H1 (cell line): ENCODE results near the gene MTG1. TPM values are rescaled to one million over a fixed set of nuclear protein-coding genes. Genes with fewer than 3 reads are reported as not detected.

Source experiments
- CEBPB ChIP-seq: IDR thresholded peaks from 2 replicates; pipeline ENCODE4 v1.6.1; 2012; ENCODE audit warnings: low read depth, low read length
- CHD1 ChIP-seq: IDR thresholded peaks from 2 replicates; pipeline ENCODE4 v1.6.1; 2012; ENCODE audit warnings: low read depth, low read length, improper control_type of control experiment
- GABPA ChIP-seq: IDR thresholded peaks from 2 replicates; pipeline ENCODE4 v1.6.1; 2011; ENCODE audit warnings: mild to moderate bottlenecking, low read length, moderate library complexity, borderline replicate concordance; ENCODE audit not compliant: insufficient read depth
- JUN ChIP-seq: IDR thresholded peaks from 2 replicates; pipeline ENCODE4 v1.6.1; 2011; ENCODE audit warnings: low read depth, mild to moderate bottlenecking, improper control_type of control experiment, low read length
- POU5F1 ChIP-seq: IDR thresholded peaks from 2 replicates; pipeline ENCODE4 v1.6.1; 2011; ENCODE audit warnings: low read depth, mild to moderate bottlenecking, low read length, moderate library complexity
- polyA plus RNA-seq, 7 experiments: library from polyadenylated mRNA; depleted of rRNA in 3 of 7; stranded (reverse) in 5 of 7; unstranded in 2 of 7; fragments of >200 nt in 5 of 7; fragments of 200-250 nt in 2 of 7; gene quantifications; 1 replicate in 5 of 7; 2 replicates in 1 of 7; 4 replicates in 1 of 7; pipeline versions ENCODE4 v1.2.1 to v1.2.3, GENCODE V29; 2011 to 2013; ENCODE audit warnings: missing spikeins in 2 of 7, mixed read lengths in 2 of 7
- total RNA-seq: library from RNA; stranded (reverse); fragmentation: NEBNext Ultra II Directional; extraction: Animal tissue kit (Norgen Biotek cat#: 25700); gene quantifications from 2 replicates; pipeline ENCODE4 v1.2.1, GENCODE V29; 2021
- TF ChIP-seq, protein P1 (sequence below): fragments of 300-600 bp; sonication (generic); IDR thresholded peaks from 2 replicates; pipeline ENCODE4 v1.7.1; 2012; ENCODE audit warnings: low read length, moderate library complexity, mild to moderate bottlenecking, inconsistent platforms; ENCODE audit not compliant: insufficient replicate concordance
- TF ChIP-seq, protein P2 (sequence below): IDR thresholded peaks from 2 replicates; pipeline ENCODE4 v1.6.1; 2012; ENCODE audit warnings: inconsistent platforms

MTG1 gene
- total and polyA plus RNA-seq, 2 of the 8 experiments (the other 6 are each of a cell fraction or from before 2014, with no cell fraction given), result 56.6 to 81.6 TPM

GRCh38 chr10:133349160-133349568, 44.8 kb upstream of the MTG1 start (continued):
- TF ChIP-seq, protein P1, sequence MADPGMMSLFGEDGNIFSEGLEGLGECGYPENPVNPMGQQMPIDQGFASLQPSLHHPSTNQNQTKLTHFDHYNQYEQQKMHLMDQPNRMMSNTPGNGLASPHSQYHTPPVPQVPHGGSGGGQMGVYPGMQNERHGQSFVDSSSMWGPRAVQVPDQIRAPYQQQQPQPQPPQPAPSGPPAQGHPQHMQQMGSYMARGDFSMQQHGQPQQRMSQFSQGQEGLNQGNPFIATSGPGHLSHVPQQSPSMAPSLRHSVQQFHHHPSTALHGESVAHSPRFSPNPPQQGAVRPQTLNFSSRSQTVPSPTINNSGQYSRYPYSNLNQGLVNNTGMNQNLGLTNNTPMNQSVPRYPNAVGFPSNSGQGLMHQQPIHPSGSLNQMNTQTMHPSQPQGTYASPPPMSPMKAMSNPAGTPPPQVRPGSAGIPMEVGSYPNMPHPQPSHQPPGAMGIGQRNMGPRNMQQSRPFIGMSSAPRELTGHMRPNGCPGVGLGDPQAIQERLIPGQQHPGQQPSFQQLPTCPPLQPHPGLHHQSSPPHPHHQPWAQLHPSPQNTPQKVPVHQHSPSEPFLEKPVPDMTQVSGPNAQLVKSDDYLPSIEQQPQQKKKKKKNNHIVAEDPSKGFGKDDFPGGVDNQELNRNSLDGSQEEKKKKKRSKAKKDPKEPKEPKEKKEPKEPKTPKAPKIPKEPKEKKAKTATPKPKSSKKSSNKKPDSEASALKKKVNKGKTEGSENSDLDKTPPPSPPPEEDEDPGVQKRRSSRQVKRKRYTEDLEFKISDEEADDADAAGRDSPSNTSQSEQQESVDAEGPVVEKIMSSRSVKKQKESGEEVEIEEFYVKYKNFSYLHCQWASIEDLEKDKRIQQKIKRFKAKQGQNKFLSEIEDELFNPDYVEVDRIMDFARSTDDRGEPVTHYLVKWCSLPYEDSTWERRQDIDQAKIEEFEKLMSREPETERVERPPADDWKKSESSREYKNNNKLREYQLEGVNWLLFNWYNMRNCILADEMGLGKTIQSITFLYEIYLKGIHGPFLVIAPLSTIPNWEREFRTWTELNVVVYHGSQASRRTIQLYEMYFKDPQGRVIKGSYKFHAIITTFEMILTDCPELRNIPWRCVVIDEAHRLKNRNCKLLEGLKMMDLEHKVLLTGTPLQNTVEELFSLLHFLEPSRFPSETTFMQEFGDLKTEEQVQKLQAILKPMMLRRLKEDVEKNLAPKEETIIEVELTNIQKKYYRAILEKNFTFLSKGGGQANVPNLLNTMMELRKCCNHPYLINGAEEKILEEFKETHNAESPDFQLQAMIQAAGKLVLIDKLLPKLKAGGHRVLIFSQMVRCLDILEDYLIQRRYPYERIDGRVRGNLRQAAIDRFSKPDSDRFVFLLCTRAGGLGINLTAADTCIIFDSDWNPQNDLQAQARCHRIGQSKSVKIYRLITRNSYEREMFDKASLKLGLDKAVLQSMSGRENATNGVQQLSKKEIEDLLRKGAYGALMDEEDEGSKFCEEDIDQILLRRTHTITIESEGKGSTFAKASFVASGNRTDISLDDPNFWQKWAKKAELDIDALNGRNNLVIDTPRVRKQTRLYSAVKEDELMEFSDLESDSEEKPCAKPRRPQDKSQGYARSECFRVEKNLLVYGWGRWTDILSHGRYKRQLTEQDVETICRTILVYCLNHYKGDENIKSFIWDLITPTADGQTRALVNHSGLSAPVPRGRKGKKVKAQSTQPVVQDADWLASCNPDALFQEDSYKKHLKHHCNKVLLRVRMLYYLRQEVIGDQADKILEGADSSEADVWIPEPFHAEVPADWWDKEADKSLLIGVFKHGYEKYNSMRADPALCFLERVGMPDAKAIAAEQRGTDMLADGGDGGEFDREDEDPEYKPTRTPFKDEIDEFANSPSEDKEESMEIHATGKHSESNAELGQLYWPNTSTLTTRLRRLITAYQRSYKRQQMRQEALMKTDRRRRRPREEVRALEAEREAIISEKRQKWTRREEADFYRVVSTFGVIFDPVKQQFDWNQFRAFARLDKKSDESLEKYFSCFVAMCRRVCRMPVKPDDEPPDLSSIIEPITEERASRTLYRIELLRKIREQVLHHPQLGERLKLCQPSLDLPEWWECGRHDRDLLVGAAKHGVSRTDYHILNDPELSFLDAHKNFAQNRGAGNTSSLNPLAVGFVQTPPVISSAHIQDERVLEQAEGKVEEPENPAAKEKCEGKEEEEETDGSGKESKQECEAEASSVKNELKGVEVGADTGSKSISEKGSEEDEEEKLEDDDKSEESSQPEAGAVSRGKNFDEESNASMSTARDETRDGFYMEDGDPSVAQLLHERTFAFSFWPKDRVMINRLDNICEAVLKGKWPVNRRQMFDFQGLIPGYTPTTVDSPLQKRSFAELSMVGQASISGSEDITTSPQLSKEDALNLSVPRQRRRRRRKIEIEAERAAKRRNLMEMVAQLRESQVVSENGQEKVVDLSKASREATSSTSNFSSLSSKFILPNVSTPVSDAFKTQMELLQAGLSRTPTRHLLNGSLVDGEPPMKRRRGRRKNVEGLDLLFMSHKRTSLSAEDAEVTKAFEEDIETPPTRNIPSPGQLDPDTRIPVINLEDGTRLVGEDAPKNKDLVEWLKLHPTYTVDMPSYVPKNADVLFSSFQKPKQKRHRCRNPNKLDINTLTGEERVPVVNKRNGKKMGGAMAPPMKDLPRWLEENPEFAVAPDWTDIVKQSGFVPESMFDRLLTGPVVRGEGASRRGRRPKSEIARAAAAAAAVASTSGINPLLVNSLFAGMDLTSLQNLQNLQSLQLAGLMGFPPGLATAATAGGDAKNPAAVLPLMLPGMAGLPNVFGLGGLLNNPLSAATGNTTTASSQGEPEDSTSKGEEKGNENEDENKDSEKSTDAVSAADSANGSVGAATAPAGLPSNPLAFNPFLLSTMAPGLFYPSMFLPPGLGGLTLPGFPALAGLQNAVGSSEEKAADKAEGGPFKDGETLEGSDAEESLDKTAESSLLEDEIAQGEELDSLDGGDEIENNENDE, result no peak
- TF ChIP-seq JUN, result no peak
- no peak for TF ChIP-seq CEBPB
- no peak for TF ChIP-seq POU5F1
- TF ChIP-seq, protein P2, sequence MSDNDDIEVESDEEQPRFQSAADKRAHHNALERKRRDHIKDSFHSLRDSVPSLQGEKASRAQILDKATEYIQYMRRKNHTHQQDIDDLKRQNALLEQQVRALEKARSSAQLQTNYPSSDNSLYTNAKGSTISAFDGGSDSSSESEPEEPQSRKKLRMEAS, result no peak
- TF ChIP-seq CHD1, result no peak
- TF ChIP-seq GABPA, result no peak
